Hepatocyte (in vitro differentiated cells): ENCODE measurements around the gene SP140L. TPM values are rescaled to one million over a fixed set of nuclear protein-coding genes. Genes with fewer than 3 reads are reported as not detected.

Experiments
- DNase-seq: peaks from one replicate; pipeline ENCODE4 v3.0.0-alpha.2; 2016; ENCODE audit warnings: low spot score
- H2AFZ ChIP-seq: fragments of 200-600 bp; sonication (generic); 2 replicates; pipeline ENCODE4 v1.6.0; 2016; ENCODE audit warnings: antibody characterized with exemption, mild to moderate bottlenecking
- H3K27ac ChIP-seq: fragments of 200-600 bp; sonication (generic); 2 replicates; pipeline ENCODE4 v1.5.1; 2016; ENCODE audit warnings: mild to moderate bottlenecking
- H3K27me3 ChIP-seq: fragments of 200-600 bp; sonication (generic); 2 replicates; pipeline ENCODE4 v1.6.1; 2016
- H3K36me3 ChIP-seq: fragments of 200-600 bp; sonication (generic); replicated peaks from 2 replicates; pipeline ENCODE4 v1.5.1; 2016; ENCODE audit warnings: low read depth; ENCODE audit not compliant: insufficient read depth
- H3K4me1 ChIP-seq: fragments of 200-600 bp; sonication (generic); 2 replicates; pipeline ENCODE4 v1.5.1; 2016; ENCODE audit warnings: mild to moderate bottlenecking, moderate library complexity; ENCODE audit not compliant: insufficient read depth
- H3K4me2 ChIP-seq: fragments of 200-600 bp; sonication (generic); 2 replicates; pipeline ENCODE4 v1.6.0; 2016
- H3K4me3 ChIP-seq: fragments of 200-600 bp; sonication (generic); 2 replicates; pipeline ENCODE4 v1.5.1; 2016; ENCODE audit warnings: mild to moderate bottlenecking
- H3K79me2 ChIP-seq: fragments of 200-600 bp; sonication (generic); 2 replicates; pipeline ENCODE4 v1.6.0; 2017; ENCODE audit warnings: mild to moderate bottlenecking
- H3K9me2 ChIP-seq: fragments of 200-600 bp; sonication (generic); replicated peaks from 2 replicates; pipeline ENCODE4 v1.6.0; 2017; ENCODE audit warnings: mild to moderate bottlenecking; ENCODE audit not compliant: insufficient read depth
- H3K9me3 ChIP-seq: fragments of 200-600 bp; sonication (generic); 2 replicates; pipeline ENCODE4 v1.5.1; 2016; ENCODE audit warnings: low read depth, mild to moderate bottlenecking
- H4K20me1 ChIP-seq: fragments of 200-600 bp; sonication (generic); 2 replicates; pipeline ENCODE4 v1.6.0; 2016; ENCODE audit warnings: mild to moderate bottlenecking; ENCODE audit not compliant: insufficient read depth, poor library complexity, severe bottlenecking
- EZH2 ChIP-seq: fragments of 200-600 bp; sonication (generic); IDR thresholded peaks from 2 replicates; pipeline ENCODE4 v1.6.1; 2016; ENCODE audit warnings: antibody characterized with exemption, mild to moderate bottlenecking, borderline replicate concordance
- EZH2phosphoT487 ChIP-seq: fragments of 200-600 bp; sonication (generic); IDR thresholded peaks from one replicate; pipeline ENCODE4 v1.6.1; 2018; ENCODE audit warnings: antibody characterized with exemption, mild to moderate bottlenecking, low read depth, moderate library complexity; ENCODE audit not compliant: unreplicated experiment, severe bottlenecking
- WGBS: methylation state at CpG from one replicate; pipeline ENCODE4 v1.1.6; 2016; ENCODE audit warnings: low lambda C conversion rate; ENCODE audit errors: missing lambda C conversion rate; 5-methylcytosine and 5-hydroxymethylcytosine counted together
- polyA plus RNA-seq: library from polyadenylated mRNA; unstranded; fragments of >200 nt; fragmentation: Nextera tagmentation; extraction: Ambion mirVana; gene quantifications from 2 replicates; pipeline ENCODE4 v1.2.1, GENCODE V29; 2016
- total RNA-seq: library from RNA; depleted of rRNA; stranded (reverse); fragments of >200 nt; gene quantifications from 2 replicates; pipeline ENCODE4 v1.2.3, GENCODE V29; 2014
- TF ChIP-seq, protein P1 (sequence below): fragments of 200-600 bp; sonication (generic); IDR thresholded peaks from 2 replicates; pipeline ENCODE4 v1.5.1; 2016; ENCODE audit warnings: antibody characterized with exemption, mild to moderate bottlenecking; ENCODE audit not compliant: poor library complexity

The SP140L gene
- total and polyA plus RNA-seq, 2 experiments from 2014 or later, result 7.1 to 8.1 TPM

DNA sequence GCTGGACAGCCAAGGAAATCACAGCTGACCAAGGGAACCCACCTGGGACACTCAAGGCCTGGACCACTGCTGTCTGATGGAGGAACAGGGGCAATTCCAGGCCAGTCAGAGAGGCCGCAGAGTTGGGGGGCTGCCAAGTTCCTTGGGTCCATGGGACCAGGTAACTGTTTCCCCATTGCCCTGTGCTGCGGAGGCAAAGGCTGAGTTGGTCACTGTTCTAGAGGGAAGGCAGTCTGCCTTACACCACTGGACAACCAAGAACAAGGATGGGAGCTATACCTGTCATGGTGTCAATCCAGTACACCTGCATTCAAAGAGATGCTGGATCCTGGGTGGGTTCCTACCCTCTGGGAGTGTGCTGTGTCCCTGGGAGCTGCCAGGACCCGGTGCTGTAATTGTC, 9.6 kb upstream of the SP140L start:
- Histone ChIP-seq H4K20me1 (no peaks in the 10 kb centered on the region), H3K4me3 (no peak overlapping the region), H3K4me2 (no peak overlapping the region), H3K27ac (no peak overlapping the region), H3K4me1 (no peaks in the 10 kb centered on the region), H2AFZ (no peak overlapping the region), H3K27me3 (no peaks in the 10 kb centered on the region), H3K9me2 (no peaks in the 10 kb centered on the region), H3K79me2 (no peaks in the 10 kb centered on the region), H3K36me3 (no peaks in the 10 kb centered on the region), H3K9me3 (no peaks in the 10 kb centered on the region)
- 89% methylated on average over 3 of the region's 3 CpGs for WGBS
- DNase-seq, result no peak
- no peak for TF ChIP-seq EZH2
- TF ChIP-seq, protein P1, sequence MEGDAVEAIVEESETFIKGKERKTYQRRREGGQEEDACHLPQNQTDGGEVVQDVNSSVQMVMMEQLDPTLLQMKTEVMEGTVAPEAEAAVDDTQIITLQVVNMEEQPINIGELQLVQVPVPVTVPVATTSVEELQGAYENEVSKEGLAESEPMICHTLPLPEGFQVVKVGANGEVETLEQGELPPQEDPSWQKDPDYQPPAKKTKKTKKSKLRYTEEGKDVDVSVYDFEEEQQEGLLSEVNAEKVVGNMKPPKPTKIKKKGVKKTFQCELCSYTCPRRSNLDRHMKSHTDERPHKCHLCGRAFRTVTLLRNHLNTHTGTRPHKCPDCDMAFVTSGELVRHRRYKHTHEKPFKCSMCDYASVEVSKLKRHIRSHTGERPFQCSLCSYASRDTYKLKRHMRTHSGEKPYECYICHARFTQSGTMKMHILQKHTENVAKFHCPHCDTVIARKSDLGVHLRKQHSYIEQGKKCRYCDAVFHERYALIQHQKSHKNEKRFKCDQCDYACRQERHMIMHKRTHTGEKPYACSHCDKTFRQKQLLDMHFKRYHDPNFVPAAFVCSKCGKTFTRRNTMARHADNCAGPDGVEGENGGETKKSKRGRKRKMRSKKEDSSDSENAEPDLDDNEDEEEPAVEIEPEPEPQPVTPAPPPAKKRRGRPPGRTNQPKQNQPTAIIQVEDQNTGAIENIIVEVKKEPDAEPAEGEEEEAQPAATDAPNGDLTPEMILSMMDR, result no peak
- no peak for TF ChIP-seq EZH2phosphoT487

DNA sequence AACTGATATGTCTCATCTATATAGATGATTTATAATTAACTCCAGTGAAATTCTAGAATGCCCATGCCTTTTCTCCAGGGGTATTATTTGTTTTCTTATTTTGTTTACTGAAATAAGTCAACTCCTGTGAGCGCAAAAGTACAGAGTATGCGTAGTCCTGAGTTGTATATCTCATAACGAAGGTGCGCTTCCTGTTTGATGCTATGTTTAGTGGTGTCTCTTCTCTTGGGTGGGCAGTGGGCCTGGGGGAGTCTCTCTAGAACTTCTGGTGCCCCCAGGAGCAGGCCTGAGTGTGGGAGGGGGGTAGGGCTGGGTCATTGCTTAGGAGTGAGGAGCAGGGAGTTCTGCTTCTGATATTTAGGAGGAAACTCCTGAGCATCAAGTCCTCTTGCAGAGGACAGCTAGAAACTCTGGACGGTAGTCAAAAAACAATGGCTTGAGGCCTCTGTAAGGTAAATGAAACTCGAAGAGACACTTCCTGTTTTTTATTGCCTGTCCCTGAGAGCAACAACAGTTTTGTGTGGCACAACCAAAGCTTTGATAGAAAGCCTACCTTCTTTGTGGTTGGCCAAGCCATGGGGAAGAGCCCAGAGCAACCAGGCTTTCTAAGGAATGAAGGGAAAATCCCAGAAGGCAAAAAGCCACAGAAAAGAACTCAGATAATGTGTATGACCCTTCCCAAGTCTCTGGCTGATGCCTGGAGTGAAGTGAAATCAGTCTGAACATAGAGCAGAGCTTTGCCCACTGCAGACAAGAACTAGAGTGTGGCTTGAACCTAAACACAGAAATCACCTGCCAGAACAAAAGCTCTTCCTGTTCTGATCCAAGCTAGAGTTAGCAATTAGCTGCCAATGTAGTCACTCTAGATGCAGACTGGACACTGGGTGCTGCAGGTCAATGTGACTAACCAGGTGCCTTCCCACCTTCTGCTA, 8.5 kb upstream of the SP140L start:
- no peak for DNase-seq
- no peaks in the 10 kb centered on the region for H3K36me3 ChIP-seq
- 94% methylated on average over 6 of the region's 6 CpGs for WGBS
- no peak overlapping the region for H2AFZ ChIP-seq
- no peaks in the 10 kb centered on the region for H3K9me3 ChIP-seq
- H4K20me1 ChIP-seq, result no peaks in the 10 kb centered on the region
- H3K4me3 ChIP-seq, result no peak overlapping the region
- H3K27ac ChIP-seq, result no peak overlapping the region
- no peaks in the 10 kb centered on the region for H3K9me2 ChIP-seq
- no peaks in the 10 kb centered on the region for H3K4me1 ChIP-seq
- H3K27me3 ChIP-seq, result no peaks in the 10 kb centered on the region
- no peaks in the 10 kb centered on the region for H3K79me2 ChIP-seq
- TF ChIP-seq EZH2phosphoT487 (no peak), EZH2 (no peak)
- TF ChIP-seq, protein P1, result no peak
- no peak overlapping the region for H3K4me2 ChIP-seq

DNA sequence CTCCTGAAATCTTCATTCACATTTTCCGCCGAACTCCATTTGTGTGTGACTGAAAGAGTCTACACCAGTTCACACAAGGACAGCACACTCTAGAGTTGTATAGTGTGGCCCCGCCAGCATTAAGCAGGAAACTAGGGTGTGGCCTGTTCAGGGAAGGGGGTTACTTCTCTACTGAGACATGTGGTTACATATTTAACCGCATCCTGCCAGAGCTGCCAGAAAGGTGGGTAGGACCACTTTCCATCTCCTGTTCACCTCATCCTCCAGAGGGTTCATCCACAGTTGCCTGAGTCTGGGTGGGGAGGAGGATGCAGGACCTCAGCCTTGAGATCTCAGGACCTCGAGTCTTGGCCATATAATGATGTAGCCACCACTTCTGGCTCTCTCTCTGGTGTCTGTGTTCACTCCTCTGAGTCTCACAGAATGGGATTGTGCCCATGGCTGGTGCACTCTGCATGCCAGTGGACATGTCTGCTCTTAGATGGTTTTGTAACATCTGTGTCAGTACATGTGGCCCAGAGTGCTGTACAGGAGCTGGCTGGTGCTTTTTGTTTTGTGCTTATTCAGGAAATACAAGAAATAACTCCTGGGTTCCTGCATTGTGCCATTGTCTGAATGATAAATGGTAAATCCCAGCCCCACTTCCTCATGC, 7.7 kb upstream of the SP140L start:
- Histone ChIP-seq H3K36me3 (no peaks in the 10 kb centered on the region), H3K27me3 (no peaks in the 10 kb centered on the region), H3K4me2 (no peak overlapping the region), H3K9me2 (no peaks in the 10 kb centered on the region), H3K9me3 (no peaks in the 10 kb centered on the region), H3K79me2 (no peaks in the 10 kb centered on the region), H4K20me1 (no peaks in the 10 kb centered on the region), H3K4me3 (no peak overlapping the region), H3K4me1 (no peaks in the 10 kb centered on the region), H3K27ac (no peak overlapping the region), H2AFZ (no peak overlapping the region)
- 89% methylated on average over 5 of the region's 5 CpGs for WGBS
- no peak for DNase-seq
- TF ChIP-seq, protein P1, result no peak
- TF ChIP-seq EZH2 (no peak), EZH2phosphoT487 (no peak)
